Measurements from ENCODE around the gene TRIM2.

- TF ChIP-seq FOSL1 (IDR thresholded peaks at IDR 0.05; ENCODE audit: low read depth) (no peak), EZH2 (IDR thresholded peaks at IDR 0.05) (no peak), CTCF (IDR thresholded peaks at IDR 0.05 in 2 of 3, conservative IDR thresholded peaks at IDR 0.05 in 1 of 3; ENCODE audit: borderline replicate concordance in 1 of 3, insufficient read depth in 1 of 3, low read depth in 2 of 3, low read length in 2 of 3) (no peak), POLR2A (IDR thresholded peaks at IDR 0.05; ENCODE audit: borderline replicate concordance, extremely low read depth, insufficient read depth, insufficient read length) (no peak), MAX (IDR thresholded peaks at IDR 0.05) (no peak), EGR1 (IDR thresholded peaks at IDR 0.05; ENCODE audit: low read depth) (no peak), EZH2phosphoT487 (IDR thresholded peaks at IDR 0.05; ENCODE audit: borderline replicate concordance) (no peak), POLR2AphosphoS5 (IDR thresholded peaks at IDR 0.05; ENCODE audit: low read depth, low read length) (no peak), CEBPB (IDR thresholded peaks at IDR 0.05; ENCODE audit: low read depth) (no peak)
These were observed 24.4 kb downstream of the TRIM2 start for GRCh38 chr4:153228512-153229140.

All from HCT116 (cell line).